Right ventricle myocardium superior (tissue), 1 donor: ENCODE data around the gene MAMDC4. TPM values are rescaled to one million over a fixed set of nuclear protein-coding genes. Genes with fewer than 3 reads are reported as not detected.
"Not testable (repeated sequence)": the region's sequence is repeated elsewhere in the genome, so short reads cannot be mapped to it uniquely, and the experiment has no call there.

Source experiments
- ATAC-seq: fragments of 200-7000 bp; cut with Tn5 transposase; one replicate; pipeline ENCODE4 v1.9.1; 2020; ENCODE audit warnings: mild to moderate bottlenecking; ENCODE audit not compliant: poor library complexity
- DNase-seq: peaks from one replicate; pipeline ENCODE4 v3.0.0-alpha.2; 2020
- intact Hi-C: fragments of 100-400 bp; cut with DNase I; formaldehyde crosslinking; loops from one replicate; pipeline ENCODE4 v1.11.2; 2022
- total RNA-seq: library from RNA; stranded (reverse); fragmentation: NEBNext Ultra II Directional; extraction: Animal tissue kit (Norgen Biotek cat#: 25700); gene quantifications from one replicate; pipeline ENCODE4 v1.2.1, GENCODE V29; 2021
- donor health status: DM: no; HTN: yes; CAD: no; lungs with severe emphysema.

The MAMDC4 gene
- total RNA-seq, 1 donor from 2014 or later = 13.2 TPM

GRCh38 chr9:136835932-136836904 lies 15.9 kb upstream of the MAMDC4 start:
- DNase-seq = peak; percentile 30
- ATAC-seq = no peak
- intact Hi-C loops = no loop called here

- intact Hi-C loops = no loop called here
- DNase-seq (no peak), ATAC-seq (no peak)
These were observed 14.8 kb upstream of the MAMDC4 start for GRCh38 chr9:136837146-136837855.

GRCh38 chr9:136837856-136838277 lies 14.3 kb upstream of the MAMDC4 start:
- DNase-seq, intact Hi-C loops, ATAC-seq: not testable (repeated sequence)

GRCh38 chr9:136838314-136839228 lies 13.6 kb upstream of the MAMDC4 start:
- intact Hi-C loops = no loop called here
- ATAC-seq = no peak
- DNase-seq = no peak

- no peak for DNase-seq
- no peak for ATAC-seq
- intact Hi-C loops = no loop called here
These were observed 12.7 kb upstream of the MAMDC4 start for GRCh38 chr9:136839229-136840139.

DNA sequence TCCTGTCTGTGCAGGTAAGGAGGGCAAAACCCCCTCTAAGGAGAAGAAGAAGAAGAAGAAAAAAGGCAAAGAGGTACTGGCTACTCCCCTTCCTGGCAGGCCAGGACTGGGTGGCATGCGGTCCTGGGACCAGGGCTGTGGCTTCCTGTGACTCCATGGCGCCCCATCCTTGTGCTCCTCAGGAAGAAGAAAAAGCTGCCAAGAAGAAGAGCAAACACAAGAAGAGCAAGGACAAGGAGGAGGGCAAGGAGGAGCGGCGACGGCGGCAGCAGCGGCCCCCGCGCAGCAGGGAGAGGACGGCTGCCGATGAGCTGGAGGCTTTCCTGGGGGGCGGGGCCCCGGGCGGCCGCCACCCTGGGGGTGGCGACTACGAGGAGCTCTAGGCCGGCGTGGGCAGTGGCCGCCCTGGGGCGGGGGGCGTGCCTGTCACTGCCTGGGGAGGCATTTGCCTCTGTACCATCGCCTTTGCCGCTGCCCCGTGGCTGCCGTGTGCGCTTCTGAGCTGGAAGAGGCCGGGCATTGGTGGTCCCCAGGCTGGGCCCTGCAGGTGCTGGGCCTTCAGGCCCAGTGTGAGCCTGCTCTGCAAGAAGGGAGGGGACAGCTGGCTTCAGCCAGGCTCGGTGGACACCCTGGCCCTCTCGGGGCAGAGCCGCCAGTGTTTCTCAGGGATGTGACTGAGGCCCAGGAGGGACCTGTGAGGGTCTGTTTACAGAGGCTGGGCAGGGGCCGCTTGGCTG lies 11.8 kb upstream of the MAMDC4 start:
- DNase-seq (no peak), ATAC-seq (no peak)
- intact Hi-C loops = no loop called here

DNA sequence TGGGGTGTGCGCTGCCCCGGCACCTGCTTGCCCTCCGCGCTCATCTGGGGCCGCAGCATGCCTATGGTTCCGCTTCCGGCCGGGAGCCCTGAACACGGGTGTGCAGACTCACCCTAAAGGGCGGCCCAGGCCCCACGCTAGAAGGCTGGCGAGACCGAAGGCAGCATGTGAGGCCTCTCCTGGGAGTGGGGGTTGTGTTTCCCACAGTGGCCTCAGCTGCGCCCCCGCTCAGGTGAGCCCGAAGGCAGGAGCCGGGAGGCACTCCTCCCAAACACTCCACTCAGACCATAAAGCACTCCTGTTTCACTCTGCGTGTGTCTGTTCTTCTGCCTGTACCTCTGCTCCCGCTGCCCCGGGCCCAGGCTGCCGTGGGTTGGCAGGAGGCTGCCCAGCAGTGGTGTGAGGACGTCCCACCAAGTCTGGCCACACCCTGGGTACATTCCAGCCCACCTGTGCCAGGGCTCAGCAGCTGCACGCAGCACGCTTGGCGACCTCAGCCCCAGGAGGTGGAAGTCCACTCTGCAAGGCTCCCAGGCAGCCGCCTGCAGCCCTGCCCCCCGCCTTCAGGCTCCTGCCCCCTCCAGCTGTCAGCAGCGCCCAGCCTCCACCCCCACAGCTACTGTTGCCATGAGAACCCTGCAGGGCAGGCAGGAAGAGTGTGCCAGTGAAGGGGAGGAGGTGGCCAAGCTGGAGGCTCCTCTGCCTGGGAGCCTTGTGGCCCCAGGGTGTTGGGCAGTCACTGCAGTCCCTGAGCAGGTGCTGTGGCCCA lies 11.1 kb upstream of the MAMDC4 start:
- intact Hi-C loops = no loop called here
- no peak for DNase-seq
- ATAC-seq = peak; percentile 1

GRCh38 chr9:136841646-136842379 lies 10.3 kb upstream of the MAMDC4 start:
- peak; percentile 2 for ATAC-seq
- DNase-seq, intact Hi-C loops: not testable (repeated sequence)

DNA sequence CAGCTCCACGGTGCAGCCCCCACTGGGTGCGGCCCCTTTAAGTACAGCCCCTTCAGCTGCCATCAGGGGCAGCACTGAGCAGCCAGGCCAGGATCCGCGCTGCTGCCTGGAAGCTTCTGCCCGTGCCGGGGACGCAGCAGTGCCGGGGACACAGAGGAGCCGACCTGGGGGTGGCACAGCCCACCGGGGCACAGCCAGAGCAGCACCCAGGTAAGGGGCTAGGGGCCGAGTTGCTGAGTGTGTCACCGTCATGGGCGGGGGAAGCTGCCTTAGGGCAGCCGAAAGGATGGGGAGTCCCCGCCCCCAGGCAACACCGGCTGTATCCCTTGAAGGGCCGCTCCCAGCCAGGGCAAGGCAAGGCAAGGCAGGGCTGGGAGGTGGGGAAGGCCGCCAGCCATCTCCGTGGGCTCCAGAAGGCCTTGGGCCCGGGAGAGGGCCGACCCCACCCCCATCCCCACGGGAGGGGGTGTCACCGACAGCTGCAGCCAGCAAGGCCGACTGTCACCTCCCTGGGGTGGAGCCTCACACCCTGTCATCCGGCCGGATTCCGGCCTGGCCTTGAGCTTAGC lies 9.7 kb upstream of the MAMDC4 start, which contains the start of gene AJM1:
Gene AJM1, plus strand, starts transcription at position 99 of the 569 bp plus-strand sequence. CDS start 1,937 bp downstream, outside the sequence.
- DNase-seq (peak; percentile 86), ATAC-seq (peak; percentile 84)
- intact Hi-C loops = not testable (repeated sequence)

- DNase-seq, intact Hi-C loops, ATAC-seq: not testable (repeated sequence)
These were observed 8.9 kb upstream of the MAMDC4 start for GRCh38 chr9:136843159-136843800.

DNA sequence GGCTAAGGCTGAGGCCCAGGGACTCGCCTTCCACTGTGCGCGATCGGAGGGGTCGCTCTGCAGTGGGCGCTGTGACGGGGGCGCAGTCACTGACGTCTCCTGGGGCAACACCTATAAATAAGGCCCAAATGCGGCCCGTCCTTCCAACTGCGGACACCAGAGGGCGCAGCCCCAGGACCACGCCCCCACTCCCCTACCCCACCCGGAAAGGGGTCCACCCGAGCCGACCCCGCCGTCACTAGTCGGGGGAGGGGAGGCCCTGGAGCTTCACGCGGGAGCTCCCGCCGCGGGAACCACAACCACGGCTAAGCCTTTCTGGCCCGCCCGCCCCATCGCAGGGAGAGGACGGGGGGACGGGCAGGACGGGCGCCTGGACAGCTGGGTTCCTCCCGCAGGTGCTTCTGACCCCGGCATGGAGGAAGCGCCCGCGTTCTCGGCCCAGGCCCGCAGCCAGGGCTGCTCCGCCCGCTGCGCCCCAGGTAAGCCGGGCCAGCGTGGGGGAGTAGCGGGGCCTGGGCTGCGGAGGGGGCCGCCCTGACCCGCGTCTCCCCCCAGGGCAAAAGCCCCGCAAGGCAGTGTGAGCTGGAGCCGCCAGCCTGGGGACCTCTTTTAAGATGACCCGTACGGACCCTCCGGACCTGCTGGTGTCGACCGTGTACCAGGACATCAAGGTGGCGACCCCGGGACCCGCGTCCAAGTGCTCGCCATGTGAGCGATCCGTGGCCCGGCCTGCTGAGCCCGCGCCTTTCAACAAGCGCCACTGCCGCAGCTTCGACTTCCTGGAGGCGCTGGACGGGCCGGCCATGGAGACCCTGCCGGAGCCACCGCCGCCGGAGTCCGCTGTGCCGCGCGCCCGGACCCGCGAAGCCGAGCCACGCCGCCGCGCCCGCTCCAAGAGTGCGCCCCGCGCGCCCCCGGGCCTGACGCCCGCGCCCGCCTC lies 8.1 kb upstream of the MAMDC4 start:
- intact Hi-C loops, ATAC-seq: not testable (repeated sequence)
- DNase-seq = peak; percentile 73

- ATAC-seq (no peak), DNase-seq (no peak)
- intact Hi-C loops = loop anchor here (5.0 kb wide), 1 partner anchor 97 kb away; the partner anchor contains the start of gene FBXW5
These were observed 7.2 kb upstream of the MAMDC4 start for GRCh38 chr9:136844761-136845464.
